ENCODE measurements around the gene PLEKHA6.

- no peak for TF ChIP-seq CREB5 (CRISPR knock-in tag; IDR thresholded peaks at IDR 0.05; ENCODE audit: low read depth)
- no peak for TF ChIP-seq GLIS3 (CRISPR knock-in tag; IDR thresholded peaks at IDR 0.05)
- TF ChIP-seq CSDC2 (CRISPR knock-in tag; IDR thresholded peaks at IDR 0.05): no peak
- TF ChIP-seq RARB (CRISPR knock-in tag; IDR thresholded peaks at IDR 0.05): no peak
- no peak for TF ChIP-seq ZFP30 (CRISPR knock-in tag; IDR thresholded peaks at IDR 0.05)
- TF ChIP-seq PPARA (CRISPR knock-in tag; IDR thresholded peaks at IDR 0.05; ENCODE audit: borderline replicate concordance): no peak
- no peak for TF ChIP-seq TCF4 (CRISPR knock-in tag; IDR thresholded peaks at IDR 0.05; ENCODE audit: borderline replicate concordance)
- no peak for TF ChIP-seq ISL1 (CRISPR knock-in tag; IDR thresholded peaks at IDR 0.05)
Observed at GRCh38 chr1:204241050-204241449, 118.7 kb downstream of the PLEKHA6 start.
